ENCODE results near the gene TMEM95. TPM values are rescaled to one million over a fixed set of nuclear protein-coding genes. Genes with fewer than 3 reads are reported as not detected.

TMEM95 gene
- total RNA-seq, 2 donors from 2014 or later, result not detected

DNA sequence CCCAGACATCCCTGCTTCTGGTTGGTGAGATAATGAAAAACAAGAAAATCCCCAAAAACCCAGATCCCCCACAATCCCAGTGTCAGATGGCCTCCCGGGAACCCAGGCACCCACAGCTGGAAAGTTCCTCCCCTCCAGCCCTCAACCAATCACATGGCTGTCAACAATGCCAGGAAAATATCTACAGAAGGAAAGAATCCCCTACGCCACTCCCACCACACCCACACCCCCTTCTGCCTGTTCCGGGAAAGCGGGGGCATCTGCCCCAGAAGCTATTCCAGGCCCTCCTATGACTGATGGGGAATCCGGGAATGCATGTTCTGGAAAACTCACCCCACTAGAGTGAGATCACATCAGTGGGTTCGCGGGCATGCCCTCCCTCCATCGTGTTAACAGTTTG is 1.8 kb downstream of the TMEM95 start:
- no peaks in the 10 kb centered on the region for H3K36me3 ChIP-seq (ENCODE audit: control insufficient read depth, insufficient read depth, low read length)
- no peak for TF ChIP-seq CTCF (conservative IDR thresholded peaks at IDR 0.05)
- H3K4me3 ChIP-seq (ENCODE audit: low read length), result no peak overlapping the region
- H3K27me3 ChIP-seq (ENCODE audit: control insufficient read depth, insufficient read depth, low read length, poor library complexity, severe bottlenecking), result no peaks in the 10 kb centered on the region
- peaks cover 24% of the 10 kb centered on the region for H3K27me3 Mint-ChIP-seq (ENCODE audit: insufficient read depth)
- no peak overlapping the region for H3K27ac Mint-ChIP-seq
- H3K4me1 ChIP-seq (ENCODE audit: control insufficient read depth, insufficient read depth, low read length), result peaks cover 5% of the 10 kb centered on the region
- H3K36me3 Mint-ChIP-seq (ENCODE audit: low read depth), result no peaks in the 10 kb centered on the region
- peaks cover 6% of the 10 kb centered on the region for H3K4me1 Mint-ChIP-seq
- no peak overlapping the region for H3K4me3 Mint-ChIP-seq
- WGBS, 2 experiments (ENCODE audit: insufficient coverage in 1 of 2, insufficient read length in 1 of 2), result 90 to 93% methylated on average over 3 to 8 of the region's 8 CpGs
- no peaks in the 10 kb centered on the region for H3K9me3 Mint-ChIP-seq
- H3K9me3 ChIP-seq (ENCODE audit: control insufficient read depth, low read length), result no peaks in the 10 kb centered on the region
- H3K9ac ChIP-seq (ENCODE audit: extremely low read depth, low read length, poor library complexity, severe bottlenecking), result no peak overlapping the region
- H3K27ac ChIP-seq (ENCODE audit: low read depth, low read length), result no peak overlapping the region
- DNase-seq, result no peak

- Mint-ChIP-seq H3K27me3 (ENCODE audit: insufficient read depth) (peaks cover 24% of the 10 kb centered on the region), H3K9me3 (no peaks in the 10 kb centered on the region), H3K4me3 (no peak overlapping the region), H3K27ac (no peak overlapping the region), H3K36me3 (ENCODE audit: low read depth) (no peaks in the 10 kb centered on the region), H3K4me1 (peaks cover 5% of the 10 kb centered on the region)
- no peak for TF ChIP-seq CTCF (conservative IDR thresholded peaks at IDR 0.05)
- 89 to 100% methylated on average over 1 to 2 of the region's 2 CpGs for WGBS, 2 experiments (ENCODE audit: insufficient coverage in 1 of 2, insufficient read length in 1 of 2)
- Histone ChIP-seq H3K9me3 (ENCODE audit: control insufficient read depth, low read length) (no peaks in the 10 kb centered on the region), H3K36me3 (ENCODE audit: control insufficient read depth, insufficient read depth, low read length) (no peaks in the 10 kb centered on the region), H3K27me3 (ENCODE audit: control insufficient read depth, insufficient read depth, low read length, poor library complexity, severe bottlenecking) (no peaks in the 10 kb centered on the region), H3K4me3 (ENCODE audit: low read length) (no peak overlapping the region), H3K4me1 (ENCODE audit: control insufficient read depth, insufficient read depth, low read length) (peaks cover 5% of the 10 kb centered on the region), H3K27ac (ENCODE audit: low read depth, low read length) (no peak overlapping the region), H3K9ac (ENCODE audit: extremely low read depth, low read length, poor library complexity, severe bottlenecking) (no peak overlapping the region)
- DNase-seq, result no peak
Measured at GRCh38 chr17:7357381-7357780, 2.4 kb downstream of the TMEM95 start.

- no peak overlapping the region for H3K4me3 Mint-ChIP-seq
- H3K4me3 ChIP-seq (ENCODE audit: low read length), result no peak overlapping the region
- WGBS, 2 experiments (ENCODE audit: insufficient coverage in 1 of 2, insufficient read length in 1 of 2), result 91% methylated on average over 3 of the region's 3 CpGs; no CpG with 5 or more reads in 1 of the 2 experiments
- no peaks in the 10 kb centered on the region for H3K9me3 Mint-ChIP-seq
- H3K36me3 ChIP-seq (ENCODE audit: control insufficient read depth, insufficient read depth, low read length), result no peaks in the 10 kb centered on the region
- H3K9ac ChIP-seq (ENCODE audit: extremely low read depth, low read length, poor library complexity, severe bottlenecking), result no peak overlapping the region
- H3K27me3 ChIP-seq (ENCODE audit: control insufficient read depth, insufficient read depth, low read length, poor library complexity, severe bottlenecking), result no peaks in the 10 kb centered on the region
- H3K9me3 ChIP-seq (ENCODE audit: control insufficient read depth, low read length), result no peaks in the 10 kb centered on the region
- H3K27me3 Mint-ChIP-seq (ENCODE audit: insufficient read depth), result peaks cover 13% of the 10 kb centered on the region
- no peak for TF ChIP-seq CTCF (conservative IDR thresholded peaks at IDR 0.05)
- no peaks in the 10 kb centered on the region for H3K4me1 Mint-ChIP-seq
- H3K27ac Mint-ChIP-seq, result no peak overlapping the region
- DNase-seq, result no peak
- no peak overlapping the region for H3K27ac ChIP-seq (ENCODE audit: low read depth, low read length)
- no peaks in the 10 kb centered on the region for H3K4me1 ChIP-seq (ENCODE audit: control insufficient read depth, insufficient read depth, low read length)
- H3K36me3 Mint-ChIP-seq (ENCODE audit: low read depth), result no peaks in the 10 kb centered on the region
Measured at GRCh38 chr17:7361906-7362305, 7.0 kb downstream of the TMEM95 start.
